ENCODE measurements around the gene BICD2. TPM values are rescaled to one million over a fixed set of nuclear protein-coding genes. Genes with fewer than 3 reads are reported as not detected.

BICD2 gene
- total and polyA plus RNA-seq, 9 donors: 24.0 to 37.1 (median 29.7) TPM

DNA sequence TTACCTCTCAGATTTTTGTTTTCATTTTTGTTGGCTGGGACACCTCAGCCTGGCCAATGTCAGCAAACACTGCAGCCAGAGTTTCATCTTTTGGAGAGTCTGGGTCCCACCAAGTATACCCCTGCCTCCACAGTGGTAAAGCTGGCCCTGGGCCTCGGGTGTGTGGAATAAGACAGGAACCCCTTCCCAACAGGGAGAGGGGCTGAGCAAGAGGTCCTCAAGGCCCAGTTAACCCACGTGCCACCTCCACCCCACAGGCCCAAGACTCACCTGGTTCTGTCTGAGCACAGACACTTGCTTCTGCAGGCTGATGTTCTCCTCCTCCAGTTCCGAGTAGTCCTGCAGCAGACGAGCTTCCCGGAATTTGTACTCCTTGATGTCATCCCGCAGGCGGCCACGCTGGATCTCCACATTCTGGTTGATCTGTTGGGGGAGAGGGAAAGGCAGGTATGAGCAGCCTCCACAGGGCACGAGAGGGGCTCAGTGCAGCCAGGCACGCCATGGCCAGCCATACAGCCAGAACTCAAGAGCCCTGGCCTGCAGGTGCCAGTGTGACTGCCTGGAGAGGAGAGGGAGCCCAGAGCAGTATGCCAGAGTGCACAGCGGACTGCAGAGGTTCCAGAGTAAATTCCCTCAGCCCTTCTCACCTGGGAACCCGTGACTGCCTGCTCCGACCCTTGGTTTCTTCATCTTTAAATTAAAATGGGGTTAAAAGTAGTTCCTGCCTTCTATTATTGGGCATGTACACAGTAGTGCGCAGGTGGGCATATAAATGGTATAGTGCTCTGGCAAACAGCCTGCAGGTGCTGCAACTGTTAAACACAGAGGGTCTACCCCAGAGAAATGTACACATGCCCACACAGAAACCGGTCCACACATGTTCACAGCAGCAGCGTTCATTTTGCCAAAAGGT lies 42.0 kb downstream of the BICD2 start:
- H3K36me3 ChIP-seq (ENCODE audit: control insufficient read depth, insufficient read depth, low read length): peaks cover 75% of the 10 kb centered on the region
- H3K9me3 ChIP-seq (replicated peaks; ENCODE audit: control insufficient read depth, low read depth, low read length): no peaks in the 10 kb centered on the region
- H3K4me1 ChIP-seq (ENCODE audit: control insufficient read depth, insufficient read depth, low read length): peaks cover 15% of the 10 kb centered on the region
- no peak for DNase-seq
- 88% methylated on average over 10 of the region's 16 CpGs for WGBS (ENCODE audit: insufficient coverage)
- H3K27ac ChIP-seq (ENCODE audit: low read length): no peak overlapping the region
- H3K27me3 ChIP-seq (ENCODE audit: control insufficient read depth, insufficient read depth, low read length): no peaks in the 10 kb centered on the region
- no peak overlapping the region for H3K4me3 ChIP-seq (ENCODE audit: low read length)

DNA sequence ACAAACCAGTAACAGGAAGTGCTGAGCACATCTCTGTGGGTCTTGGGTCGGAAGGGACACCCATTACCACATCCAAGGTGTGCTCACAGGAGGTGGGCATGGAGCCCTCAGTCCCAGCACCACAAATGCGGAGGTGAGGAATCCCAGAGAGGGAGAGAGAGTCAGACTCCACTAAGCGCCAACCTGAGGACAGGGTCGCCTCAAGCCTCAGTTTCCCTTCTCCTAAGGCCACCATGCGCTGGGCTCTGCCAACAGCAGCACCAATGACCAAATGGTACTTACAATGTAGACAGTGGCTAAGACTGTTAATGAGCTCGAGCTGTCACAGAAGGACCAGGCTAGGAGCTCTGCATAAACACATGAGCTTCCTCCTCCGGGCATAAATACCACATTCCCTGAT lies 43.1 kb downstream of the BICD2 start:
- no peak overlapping the region for H3K4me3 ChIP-seq (ENCODE audit: low read length)
- no peak overlapping the region for H3K27ac ChIP-seq (ENCODE audit: low read length)
- 97% methylated on average over 4 of the region's 7 CpGs for WGBS (ENCODE audit: insufficient coverage)
- no peaks in the 10 kb centered on the region for H3K9me3 ChIP-seq (replicated peaks; ENCODE audit: control insufficient read depth, low read depth, low read length)
- no peaks in the 10 kb centered on the region for H3K27me3 ChIP-seq (ENCODE audit: control insufficient read depth, insufficient read depth, low read length)
- no peak for DNase-seq
- H3K4me1 ChIP-seq (ENCODE audit: control insufficient read depth, insufficient read depth, low read length): peaks cover 6% of the 10 kb centered on the region
- peaks cover 81% of the 10 kb centered on the region for H3K36me3 ChIP-seq (ENCODE audit: control insufficient read depth, insufficient read depth, low read length)

GRCh38 chr9:92720807-92721535 lies 43.7 kb downstream of the BICD2 start:
- Histone ChIP-seq H3K36me3 (ENCODE audit: control insufficient read depth, insufficient read depth, low read length) (peaks cover 84% of the 10 kb centered on the region), H3K4me3 (ENCODE audit: low read length) (no peak overlapping the region), H3K9me3 (replicated peaks; ENCODE audit: control insufficient read depth, low read depth, low read length) (no peaks in the 10 kb centered on the region), H3K4me1 (ENCODE audit: control insufficient read depth, insufficient read depth, low read length) (no peaks in the 10 kb centered on the region), H3K27ac (ENCODE audit: low read length) (no peak overlapping the region), H3K27me3 (ENCODE audit: control insufficient read depth, insufficient read depth, low read length) (no peaks in the 10 kb centered on the region)
- WGBS (ENCODE audit: insufficient coverage): 98% methylated on average over 3 of the region's 8 CpGs
- no peak for DNase-seq

DNA sequence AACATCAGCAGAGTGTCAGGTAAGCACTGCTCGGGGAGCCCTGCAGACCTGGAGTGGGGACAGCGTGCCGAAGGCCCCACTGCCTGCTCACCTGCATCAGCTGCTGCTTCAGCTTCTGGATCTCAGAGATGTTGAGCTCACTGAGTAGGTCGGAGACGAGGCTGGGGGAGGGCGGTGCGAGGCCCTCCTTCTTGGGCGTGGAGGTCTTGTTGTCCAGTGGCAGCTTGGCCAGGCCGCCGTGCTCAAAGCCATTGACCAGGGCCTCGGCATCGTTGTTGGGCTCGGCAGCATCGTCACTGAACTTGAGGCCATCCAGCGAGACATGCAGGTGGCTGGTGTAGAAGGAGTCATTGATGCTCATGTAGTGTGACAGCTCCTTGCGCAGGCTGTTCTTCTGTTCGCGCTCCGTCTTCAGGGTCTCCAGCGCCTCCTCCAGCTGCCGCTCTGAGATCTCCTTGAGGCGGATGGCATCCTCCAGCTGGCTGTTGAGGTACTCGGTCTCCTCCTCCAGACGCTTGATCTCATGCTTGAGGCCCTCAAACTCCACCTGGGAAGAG lies 44.3 kb downstream of the BICD2 start:
- WGBS (ENCODE audit: insufficient coverage): 96% methylated on average over 24 of the region's 24 CpGs
- H3K4me1 ChIP-seq (ENCODE audit: control insufficient read depth, insufficient read depth, low read length): no peaks in the 10 kb centered on the region
- peaks cover 84% of the 10 kb centered on the region for H3K36me3 ChIP-seq (ENCODE audit: control insufficient read depth, insufficient read depth, low read length)
- H3K4me3 ChIP-seq (ENCODE audit: low read length): no peak overlapping the region
- H3K9me3 ChIP-seq (replicated peaks; ENCODE audit: control insufficient read depth, low read depth, low read length): no peaks in the 10 kb centered on the region
- no peaks in the 10 kb centered on the region for H3K27me3 ChIP-seq (ENCODE audit: control insufficient read depth, insufficient read depth, low read length)
- DNase-seq: no peak
- no peak overlapping the region for H3K27ac ChIP-seq (ENCODE audit: low read length)

DNA sequence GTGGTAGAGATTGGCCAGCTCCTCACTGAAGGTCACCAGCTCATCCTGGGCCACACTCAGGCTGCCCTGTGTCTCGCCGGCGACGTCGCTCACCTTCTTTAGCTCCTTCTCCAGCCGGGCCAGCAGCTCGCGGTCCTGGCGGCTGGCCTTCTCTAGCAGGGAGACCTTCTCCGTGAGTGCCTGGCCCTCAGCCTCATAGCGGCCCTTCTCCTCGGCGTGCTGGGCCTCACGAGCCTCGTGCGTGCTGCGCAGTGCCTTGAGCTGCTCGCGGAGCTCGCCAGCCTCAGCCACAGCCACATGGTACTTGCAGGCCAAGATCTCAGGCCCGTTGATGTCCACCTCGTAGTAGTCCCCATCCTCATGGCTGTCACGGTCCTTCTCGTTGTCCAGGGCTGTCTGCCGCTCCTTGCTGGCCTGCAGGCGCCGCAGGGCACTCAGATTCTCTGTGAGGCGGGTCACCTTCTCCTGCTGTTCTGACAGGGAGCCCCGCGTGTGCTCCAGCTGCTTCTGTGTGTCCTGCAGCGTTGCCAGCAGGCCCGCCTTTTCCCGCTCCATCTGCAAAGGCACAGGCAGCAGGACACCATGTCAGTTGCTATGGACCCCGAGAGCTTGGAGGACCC lies 45.5 kb downstream of the BICD2 start:
- Histone ChIP-seq H3K9me3 (replicated peaks; ENCODE audit: control insufficient read depth, low read depth, low read length) (no peaks in the 10 kb centered on the region), H3K27me3 (ENCODE audit: control insufficient read depth, insufficient read depth, low read length) (no peaks in the 10 kb centered on the region)
- DNase-seq: no peak

GRCh38 chr9:92718086-92719001 lies 46.3 kb downstream of the BICD2 start:
- H3K9me3 ChIP-seq (replicated peaks; ENCODE audit: control insufficient read depth, low read depth, low read length): no peaks in the 10 kb centered on the region
- DNase-seq: no peak
- H3K36me3 ChIP-seq (ENCODE audit: control insufficient read depth, insufficient read depth, low read length): peaks cover 94% of the 10 kb centered on the region
- no peaks in the 10 kb centered on the region for H3K4me1 ChIP-seq (ENCODE audit: control insufficient read depth, insufficient read depth, low read length)
- H3K27ac ChIP-seq (ENCODE audit: low read length): no peak overlapping the region
- no peaks in the 10 kb centered on the region for H3K27me3 ChIP-seq (ENCODE audit: control insufficient read depth, insufficient read depth, low read length)
- WGBS (ENCODE audit: insufficient coverage): 85% methylated on average over 28 of the region's 40 CpGs
- H3K4me3 ChIP-seq (ENCODE audit: low read length): no peak overlapping the region

More for the DNA sequence above, 45.5 kb downstream of the BICD2 start:
- H3K4me3 ChIP-seq (ENCODE audit: low read length): no peak overlapping the region
- no peaks in the 10 kb centered on the region for H3K4me1 ChIP-seq (ENCODE audit: control insufficient read depth, insufficient read depth, low read length)
- 92% methylated on average over 31 of the region's 34 CpGs for WGBS (ENCODE audit: insufficient coverage)
- no peak overlapping the region for H3K27ac ChIP-seq (ENCODE audit: low read length)
- peaks cover 89% of the 10 kb centered on the region for H3K36me3 ChIP-seq (ENCODE audit: control insufficient read depth, insufficient read depth, low read length)

DNA sequence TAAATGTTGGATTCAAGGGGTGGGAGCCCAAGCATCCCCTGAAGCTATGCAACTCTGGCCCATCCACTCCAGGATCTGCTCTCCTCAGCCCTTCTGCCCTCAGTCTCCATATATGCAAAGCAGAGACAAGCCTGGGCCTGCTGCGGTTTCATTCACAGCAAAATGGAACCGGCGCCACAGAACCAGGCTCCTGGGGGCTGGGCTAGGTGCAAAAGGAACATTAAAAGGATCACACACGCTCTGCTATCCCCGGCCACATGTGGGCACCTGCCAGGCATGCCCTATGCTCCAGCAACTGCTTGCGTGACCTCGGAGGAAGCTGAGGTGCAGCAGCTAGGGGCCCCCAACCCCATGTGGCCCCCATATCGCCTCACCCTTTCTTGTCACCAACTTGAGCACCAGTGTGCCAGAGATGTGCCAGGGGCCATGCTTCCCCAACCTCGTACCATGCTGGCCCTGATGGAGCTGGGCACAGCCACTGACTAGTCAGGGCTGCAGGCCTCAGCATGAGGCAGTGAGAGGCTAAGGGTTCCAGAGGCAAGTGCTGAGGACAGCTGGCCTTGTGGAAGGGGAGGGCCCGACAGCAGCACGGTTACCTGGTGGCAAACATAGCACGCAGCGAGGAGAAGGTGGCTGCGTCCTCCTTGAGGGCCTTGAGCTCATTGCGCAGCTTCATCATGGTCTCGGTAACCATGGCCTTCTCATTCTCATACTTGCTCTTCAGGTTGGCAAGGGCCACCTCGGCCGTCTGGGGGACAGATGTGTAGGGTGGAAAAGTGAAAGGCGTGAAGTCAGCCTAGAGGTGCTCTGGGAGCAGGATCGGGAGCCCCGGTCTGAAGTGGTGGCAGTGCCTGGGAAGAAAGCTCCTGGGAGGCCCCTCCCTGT lies 47.2 kb downstream of the BICD2 start:
- DNase-seq: no peak
- H3K9me3 ChIP-seq (replicated peaks; ENCODE audit: control insufficient read depth, low read depth, low read length): no peaks in the 10 kb centered on the region
- 84% methylated on average over 12 of the region's 21 CpGs for WGBS (ENCODE audit: insufficient coverage)

GRCh38 chr9:92716557-92716956 lies 48.1 kb downstream of the BICD2 start:
- peak; percentile 48 for DNase-seq
- Histone ChIP-seq H3K9me3 (replicated peaks; ENCODE audit: control insufficient read depth, low read depth, low read length) (no peaks in the 10 kb centered on the region), H3K36me3 (ENCODE audit: control insufficient read depth, insufficient read depth, low read length) (peaks cover 91% of the 10 kb centered on the region), H3K27ac (ENCODE audit: low read length) (no peak overlapping the region), H3K4me3 (ENCODE audit: low read length) (no peak overlapping the region), H3K27me3 (ENCODE audit: control insufficient read depth, insufficient read depth, low read length) (no peaks in the 10 kb centered on the region), H3K4me1 (ENCODE audit: control insufficient read depth, insufficient read depth, low read length) (no peaks in the 10 kb centered on the region)
- 17% methylated on average over 2 of the region's 4 CpGs for WGBS (ENCODE audit: insufficient coverage)

More for the DNA sequence above, 47.2 kb downstream of the BICD2 start:
- no peak overlapping the region for H3K27ac ChIP-seq (ENCODE audit: low read length)
- H3K27me3 ChIP-seq (ENCODE audit: control insufficient read depth, insufficient read depth, low read length): no peaks in the 10 kb centered on the region
- H3K36me3 ChIP-seq (ENCODE audit: control insufficient read depth, insufficient read depth, low read length): peaks cover 96% of the 10 kb centered on the region
- H3K4me3 ChIP-seq (ENCODE audit: low read length): no peak overlapping the region
- no peaks in the 10 kb centered on the region for H3K4me1 ChIP-seq (ENCODE audit: control insufficient read depth, insufficient read depth, low read length)
